HG02943 (cell line): ENCODE data around the gene ZMAT5.
A peak's percentile ranks its signal among the peaks of the same experiment; 100 is the strongest.

Source experiments
- ATAC-seq: cut with Tn5 transposase; IDR thresholded peaks from one replicate; pipeline ENCODE4 v1.9.1; 2021; ENCODE audit warnings: mild to moderate bottlenecking, low read depth, moderate library complexity; ENCODE audit not compliant: unreplicated experiment

Gene ZMAT5

GRCh38 chr22:29787371-29787980 is 20.7 kb upstream of the ZMAT5 start:
- ATAC-seq = no peak

GRCh38 chr22:29786031-29786430 is 19.2 kb upstream of the ZMAT5 start:
- ATAC-seq = no peak

GRCh38 chr22:29784451-29785361 is 17.9 kb upstream of the ZMAT5 start:
- no peak for ATAC-seq

GRCh38 chr22:29782061-29782845 is 15.4 kb upstream of the ZMAT5 start:
- no peak for ATAC-seq

- ATAC-seq = no peak
These were observed 14.2 kb upstream of the ZMAT5 start for GRCh38 chr22:29780748-29781676.

- no peak for ATAC-seq
These were observed 13.4 kb upstream of the ZMAT5 start for GRCh38 chr22:29780220-29780619.

- no peak for ATAC-seq
These were observed 6.4 kb upstream of the ZMAT5 start for GRCh38 chr22:29773233-29773632.

GRCh38 chr22:29772170-29772641 is 5.4 kb upstream of the ZMAT5 start:
- no peak for ATAC-seq

- no peak for ATAC-seq
These were observed 3.0 kb upstream of the ZMAT5 start for GRCh38 chr22:29769723-29770321.

- ATAC-seq = no peak
These were observed 1.4 kb upstream of the ZMAT5 start for GRCh38 chr22:29768052-29768693.

GRCh38 chr22:29767171-29768051 is 604 bp upstream of the ZMAT5 start, which contains the start of gene UQCR10:
Gene UQCR10 (plus strand): TSS chr22:29767369. CDS start chr22:29767399, 30 bp downstream.
- ATAC-seq = peak; percentile 76

- ATAC-seq = no peak
These were observed 739 bp downstream of the ZMAT5 start for GRCh38 chr22:29765905-29766631.

GRCh38 chr22:29762263-29762662 is 4.5 kb downstream of the ZMAT5 start:
- ATAC-seq = no peak

GRCh38 chr22:29758959-29759358 is 7.8 kb downstream of the ZMAT5 start:
- ATAC-seq = no peak

- no peak for ATAC-seq
These were observed 8.7 kb downstream of the ZMAT5 start for GRCh38 chr22:29758068-29758622.

- no peak for ATAC-seq
These were observed 9.7 kb downstream of the ZMAT5 start for GRCh38 chr22:29757096-29757495.

- no peak for ATAC-seq
These were observed 10.5 kb downstream of the ZMAT5 start for GRCh38 chr22:29756341-29756740.
